HL-60 (cell line): ENCODE data around the gene SLC5A11.

ENCODE experiments used
- DNase-seq, 2 experiments: peaks; one replicate each; pipeline ENCODE4 v3.0.0-alpha.2; 2010 to 2020; ENCODE audit warnings: low read depth in 1 of 2, low spot score in 1 of 2
- H3K27ac ChIP-seq: fragments of 250-450 bp; sonication (Bioruptor Pico); replicated peaks from 2 replicates; pipeline ENCODE4 v1.5.1; 2020; ENCODE audit warnings: mild to moderate bottlenecking, moderate library complexity
- H3K27me3 ChIP-seq: fragments of 250-450 bp; sonication (Bioruptor Pico); 2 replicates; pipeline ENCODE4 v1.5.1; 2021; ENCODE audit warnings: mild to moderate bottlenecking, moderate library complexity; ENCODE audit not compliant: insufficient read depth, poor library complexity, severe bottlenecking
- H3K4me3 ChIP-seq: replicated peaks from 2 replicates; pipeline ENCODE4 v1.5.1; 2011; ENCODE audit warnings: mild to moderate bottlenecking, control low read depth, low read length; ENCODE audit not compliant: insufficient read depth
- CTCF ChIP-seq: IDR thresholded peaks from one replicate; pipeline ENCODE4 v1.5.1; 2011; ENCODE audit warnings: low read length, control low read depth, inconsistent platforms; ENCODE audit not compliant: insufficient read depth
- GABPA ChIP-seq: IDR thresholded peaks from 2 replicates; pipeline ENCODE4 v1.6.1; 2012; ENCODE audit warnings: low read depth
- POLR2AphosphoS5 ChIP-seq: IDR thresholded peaks from 2 replicates; pipeline ENCODE4 v1.6.1; 2012; ENCODE audit warnings: low read depth
- SPI1 ChIP-seq: IDR thresholded peaks from 2 replicates; pipeline ENCODE4 v1.6.1; 2012; ENCODE audit warnings: low read depth, mild to moderate bottlenecking, borderline replicate concordance
- TF ChIP-seq, protein P1 (sequence below): IDR thresholded peaks from 2 replicates; pipeline ENCODE4 v1.6.1; 2012; ENCODE audit warnings: low read depth; ENCODE audit not compliant: insufficient replicate concordance

Gene SLC5A11

DNA sequence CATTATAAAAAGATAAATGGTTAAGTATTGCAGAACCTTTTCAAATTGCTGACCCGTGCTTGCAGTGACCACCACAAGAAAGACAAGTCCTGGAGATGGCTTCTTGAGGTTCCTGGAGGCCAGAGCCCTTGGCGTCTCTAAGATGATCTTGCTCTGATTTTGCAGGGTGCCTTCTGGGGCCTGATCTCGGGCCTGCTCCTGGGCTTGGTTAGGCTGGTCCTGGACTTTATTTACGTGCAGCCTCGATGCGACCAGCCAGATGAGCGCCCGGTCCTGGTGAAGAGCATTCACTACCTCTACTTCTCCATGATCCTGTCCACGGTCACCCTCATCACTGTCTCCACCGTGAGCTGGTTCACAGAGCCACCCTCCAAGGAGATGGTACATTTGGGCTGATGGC is 63.0 kb downstream of the SLC5A11 start:
- no peak for DNase-seq
- H3K27me3 ChIP-seq: no peaks in the 10 kb centered on the region
- no peak overlapping the region for H3K27ac ChIP-seq
- TF ChIP-seq CTCF: no peak
- TF ChIP-seq, protein P1, sequence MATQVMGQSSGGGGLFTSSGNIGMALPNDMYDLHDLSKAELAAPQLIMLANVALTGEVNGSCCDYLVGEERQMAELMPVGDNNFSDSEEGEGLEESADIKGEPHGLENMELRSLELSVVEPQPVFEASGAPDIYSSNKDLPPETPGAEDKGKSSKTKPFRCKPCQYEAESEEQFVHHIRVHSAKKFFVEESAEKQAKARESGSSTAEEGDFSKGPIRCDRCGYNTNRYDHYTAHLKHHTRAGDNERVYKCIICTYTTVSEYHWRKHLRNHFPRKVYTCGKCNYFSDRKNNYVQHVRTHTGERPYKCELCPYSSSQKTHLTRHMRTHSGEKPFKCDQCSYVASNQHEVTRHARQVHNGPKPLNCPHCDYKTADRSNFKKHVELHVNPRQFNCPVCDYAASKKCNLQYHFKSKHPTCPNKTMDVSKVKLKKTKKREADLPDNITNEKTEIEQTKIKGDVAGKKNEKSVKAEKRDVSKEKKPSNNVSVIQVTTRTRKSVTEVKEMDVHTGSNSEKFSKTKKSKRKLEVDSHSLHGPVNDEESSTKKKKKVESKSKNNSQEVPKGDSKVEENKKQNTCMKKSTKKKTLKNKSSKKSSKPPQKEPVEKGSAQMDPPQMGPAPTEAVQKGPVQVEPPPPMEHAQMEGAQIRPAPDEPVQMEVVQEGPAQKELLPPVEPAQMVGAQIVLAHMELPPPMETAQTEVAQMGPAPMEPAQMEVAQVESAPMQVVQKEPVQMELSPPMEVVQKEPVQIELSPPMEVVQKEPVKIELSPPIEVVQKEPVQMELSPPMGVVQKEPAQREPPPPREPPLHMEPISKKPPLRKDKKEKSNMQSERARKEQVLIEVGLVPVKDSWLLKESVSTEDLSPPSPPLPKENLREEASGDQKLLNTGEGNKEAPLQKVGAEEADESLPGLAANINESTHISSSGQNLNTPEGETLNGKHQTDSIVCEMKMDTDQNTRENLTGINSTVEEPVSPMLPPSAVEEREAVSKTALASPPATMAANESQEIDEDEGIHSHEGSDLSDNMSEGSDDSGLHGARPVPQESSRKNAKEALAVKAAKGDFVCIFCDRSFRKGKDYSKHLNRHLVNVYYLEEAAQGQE: no peak
- no peak for TF ChIP-seq GABPA
- TF ChIP-seq POLR2AphosphoS5: no peak
- no peak for TF ChIP-seq SPI1
- H3K4me3 ChIP-seq: no peak overlapping the region

DNA sequence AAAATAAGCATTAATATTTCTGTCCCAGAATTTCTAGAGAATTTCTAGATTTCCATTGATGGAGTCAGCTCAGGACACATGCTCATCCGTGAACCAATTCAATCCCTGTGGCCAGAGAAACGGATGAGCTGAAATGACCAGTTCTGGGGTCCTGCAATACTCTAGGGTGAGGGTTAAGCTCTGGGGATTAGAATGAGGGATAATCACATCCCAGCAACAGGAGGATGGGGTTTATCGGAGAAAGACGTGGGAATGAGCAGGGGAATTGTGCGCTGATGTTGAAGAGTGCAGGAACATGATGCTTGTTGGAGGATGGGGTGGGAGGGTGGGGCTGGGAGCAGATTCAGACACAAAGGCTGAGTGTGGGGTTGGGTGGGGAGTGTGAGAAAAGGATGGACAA is 64.1 kb downstream of the SLC5A11 start:
- TF ChIP-seq GABPA (no peak), POLR2AphosphoS5 (no peak), CTCF (no peak), SPI1 (no peak)
- TF ChIP-seq, protein P1: no peak
- Histone ChIP-seq H3K27me3 (no peaks in the 10 kb centered on the region), H3K27ac (no peak overlapping the region), H3K4me3 (no peak overlapping the region)
- DNase-seq: no peak

DNA sequence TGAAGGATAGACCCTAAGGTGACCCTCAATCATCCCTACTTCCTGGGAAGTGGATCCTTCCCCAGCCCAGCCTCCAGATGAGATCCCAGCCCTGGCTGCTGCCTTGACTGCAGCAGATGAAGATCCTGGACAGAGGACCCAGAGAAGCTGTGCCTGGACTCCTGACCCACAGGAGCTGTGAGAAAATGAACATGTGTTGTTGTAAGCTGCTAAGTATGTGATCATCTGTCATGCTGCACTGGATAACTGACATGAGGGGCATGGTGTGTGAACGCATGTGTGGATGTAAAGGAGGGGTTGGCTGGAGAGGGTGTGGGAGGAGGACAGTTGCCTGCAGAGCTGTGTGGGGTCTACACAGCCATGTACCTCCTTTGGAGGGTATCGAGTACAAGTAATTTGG is 69.3 kb downstream of the SLC5A11 start:
- DNase-seq: no peak
- TF ChIP-seq SPI1 (no peak), CTCF (no peak), GABPA (no peak), POLR2AphosphoS5 (no peak)
- TF ChIP-seq, protein P1: no peak
- no peak overlapping the region for H3K4me3 ChIP-seq
- H3K27ac ChIP-seq: no peak overlapping the region
- no peaks in the 10 kb centered on the region for H3K27me3 ChIP-seq
